ENCODE data around the gene ZNF618.

The ZNF618 gene

GRCh38 chr9:113957821-113958341 lies 81.8 kb downstream of the ZNF618 start:
- DNase-seq (ENCODE audit: low read depth in 2 of 2), result no peak

- no peak for DNase-seq (ENCODE audit: low read depth in 2 of 2)
Observed at GRCh38 chr9:113958556-113958955, 82.4 kb downstream of the ZNF618 start.

GRCh38 chr9:113960768-113961167 lies 84.7 kb downstream of the ZNF618 start:
- DNase-seq (ENCODE audit: low read depth in 2 of 2), result no peak

GRCh38 chr9:113962396-113962795 lies 86.3 kb downstream of the ZNF618 start:
- DNase-seq (ENCODE audit: low read depth in 2 of 2), result no peak

GRCh38 chr9:113963017-113963620 lies 87.0 kb downstream of the ZNF618 start:
- DNase-seq (ENCODE audit: low read depth in 2 of 2), result peak; percentile 18 to 33

- no peak for DNase-seq (ENCODE audit: low read depth in 2 of 2)
Observed at GRCh38 chr9:113963696-113964494, 87.8 kb downstream of the ZNF618 start.

- DNase-seq (ENCODE audit: low read depth in 2 of 2), result no peak
Observed at GRCh38 chr9:113964495-113965170, 88.5 kb downstream of the ZNF618 start.

- no peak for DNase-seq (ENCODE audit: low read depth in 2 of 2)
Observed at GRCh38 chr9:113966394-113966793, 90.3 kb downstream of the ZNF618 start.

- DNase-seq (ENCODE audit: low read depth in 2 of 2), result no peak
Observed at GRCh38 chr9:113967380-113967779, 91.3 kb downstream of the ZNF618 start.

GRCh38 chr9:113969343-113969742 lies 93.2 kb downstream of the ZNF618 start:
- DNase-seq (ENCODE audit: low read depth in 2 of 2), result no peak

- DNase-seq (ENCODE audit: low read depth in 2 of 2), result no peak
Observed at GRCh38 chr9:113973226-113973625, 97.1 kb downstream of the ZNF618 start.

GRCh38 chr9:113973963-113974413 lies 97.9 kb downstream of the ZNF618 start:
- no peak for DNase-seq (ENCODE audit: low read depth in 2 of 2)

- DNase-seq (ENCODE audit: low read depth in 2 of 2), result no peak
Observed at GRCh38 chr9:113976915-113977314, 100.8 kb downstream of the ZNF618 start.

- DNase-seq (ENCODE audit: low read depth in 2 of 2), result no peak
Observed at GRCh38 chr9:113978725-113979342, 102.7 kb downstream of the ZNF618 start.

- no peak for DNase-seq (ENCODE audit: low read depth in 2 of 2)
Observed at GRCh38 chr9:113979343-113980127, 103.4 kb downstream of the ZNF618 start.

- no peak for DNase-seq (ENCODE audit: low read depth in 2 of 2)
Observed at GRCh38 chr9:113984639-113985380, 108.7 kb downstream of the ZNF618 start.

- DNase-seq (ENCODE audit: low read depth in 2 of 2), result no peak
Observed at GRCh38 chr9:113985968-113986585, 110.0 kb downstream of the ZNF618 start.

GRCh38 chr9:113986931-113987330 lies 110.8 kb downstream of the ZNF618 start:
- no peak for DNase-seq (ENCODE audit: low read depth in 2 of 2)

GRCh38 chr9:113987526-113987925 lies 111.4 kb downstream of the ZNF618 start:
- DNase-seq (ENCODE audit: low read depth in 2 of 2), result no peak

- DNase-seq (ENCODE audit: low read depth in 2 of 2), result no peak
Observed at GRCh38 chr9:113988385-113989016, 112.4 kb downstream of the ZNF618 start.
